Stomach (tissue), 9 donors: ENCODE results near the gene ALDOC. TPM values are rescaled to one million over a fixed set of nuclear protein-coding genes. Genes with fewer than 3 reads are reported as not detected.
A peak's percentile ranks its signal among the peaks of the same experiment; 100 is the strongest.

Experiments used
- DNase-seq, 2 donors: peaks; one replicate each; pipeline versions ENCODE4 v3.0.0 to v3.0.0-alpha.2; 2013 to 2019
- H3K27ac ChIP-seq, 5 donors: fragments of 200-600 bp in 4 of 5; sonication (generic) in 4 of 5; one replicate each; pipeline ENCODE4 v1.5.1; 2013 to 2019; ENCODE audit warnings: mild to moderate bottlenecking in 1 of 5, moderate library complexity in 1 of 5
- H3K27me3 ChIP-seq, 3 donors: fragments of 200-600 bp; sonication (generic); one replicate each; pipeline ENCODE4 v1.5.1; 2017 to 2019; ENCODE audit warnings: mixed run types in 1 of 3
- H3K36me3 ChIP-seq, 4 donors: fragments of 200-600 bp; sonication (generic); 1 replicate in 3 of 4; 2 replicates in 1 of 4; pipeline ENCODE4 v1.5.1; 2016 to 2019
- H3K4me1 ChIP-seq, 4 donors: fragments of 200-600 bp; sonication (generic); one replicate each; pipeline ENCODE4 v1.5.1; 2016 to 2019
- H3K4me3 ChIP-seq, 4 donors: fragments of 200-600 bp; sonication (generic) in 3 of 4; one replicate each; pipeline ENCODE4 v1.5.1; 2016 to 2019; ENCODE audit warnings: mild to moderate bottlenecking in 1 of 4
- H3K9me3 ChIP-seq, 4 donors: fragments of 200-600 bp; sonication (generic); one replicate each; pipeline ENCODE4 v1.5.1; 2016 to 2019
- CTCF ChIP-seq, 7 experiments: fragments of 450-650 bp in 4 of 7; fragments of 200-600 bp in 3 of 7; sonication (generic) in 3 of 7; IDR thresholded peaks; one replicate each; pipeline ENCODE4 v1.5.1; 2016 to 2019; ENCODE audit warnings: antibody characterized with exemption in 7 of 7, control low read depth in 2 of 7, mild to moderate bottlenecking in 1 of 7
- EP300 ChIP-seq: sonication (generic); formaldehyde crosslinking; IDR thresholded peaks from one replicate; pipeline ENCODE4 v1.6.1; 2017; ENCODE audit warnings: antibody characterized with exemption
- POLR2A ChIP-seq, 4 donors: fragments of 450-650 bp; IDR thresholded peaks; one replicate each; pipeline ENCODE4 v1.6.1; 2016; ENCODE audit warnings: antibody characterized with exemption in 4 of 4, control low read depth in 2 of 4, mild to moderate bottlenecking in 1 of 4, moderate library complexity in 1 of 4
- POLR2AphosphoS5 ChIP-seq, 3 donors: sonication (generic); formaldehyde crosslinking; IDR thresholded peaks; one replicate each; pipeline ENCODE4 v1.6.1; 2016; ENCODE audit warnings: antibody characterized with exemption in 3 of 3
- WGBS, 5 donors: extraction: QIAGEN DNeasy Blood & Tissue Kit in 3 of 5; methylation state at CpG; one replicate each; pipeline versions ENCODE4 v1.1.5 to v1.1.7; 2013 to 2018; 5-methylcytosine and 5-hydroxymethylcytosine counted together
- intact Hi-C: fragments of 100-400 bp; cut with DNase I; formaldehyde crosslinking; loops from one replicate; pipeline ENCODE4 v1.15.1; 2023; ENCODE audit warnings: low total_unique reads
- polyA plus RNA-seq, 3 donors: library from polyadenylated mRNA; stranded (reverse); fragments of 200-250 nt; gene quantifications; one replicate each; pipeline ENCODE4 v1.2.3, GENCODE V29; 2013
- total RNA-seq, 5 donors: library from RNA; depleted of rRNA; stranded (reverse); fragments of >200 nt; gene quantifications; one replicate each; pipeline versions ENCODE4 v1.1.0 to v1.2.3, GENCODE V29; 2014 to 2016
- donor health status: healthy with polysubstance abuse.
- donor health status: Bipolar disorder and iron deficiency.
- donor health status: healthy.

ALDOC gene
- total and polyA plus RNA-seq, 8 donors = 0.89 to 54.8 (median 11.0) TPM

GRCh38 chr17:28599311-28600184 is 22.9 kb upstream of the ALDOC start:
- WGBS, 5 donors = 6 to 9% (median 8%) methylated on average over 38 to 40 of the region's 40 CpGs
- Histone ChIP-seq H3K4me3 (peak overlapping the region; percentile 66 to 71 (median 69)), H3K4me1 (peaks cover 0 to 28% (median 23%) of the 10 kb centered on the region in 4 donors), H3K27me3 (no peaks in the 10 kb centered on the region), H3K9me3 (no peaks in the 10 kb centered on the region), H3K27ac (peak overlapping the region; percentile 96 to 97 (median 97)), H3K36me3 (no peaks in the 10 kb centered on the region)
- TF ChIP-seq CTCF (IDR thresholded peaks at IDR 0.05) = no peak
- no peak for TF ChIP-seq EP300
- TF ChIP-seq POLR2A (IDR thresholded peaks at IDR 0.05) = no peak
- no peak for TF ChIP-seq POLR2AphosphoS5 (IDR thresholded peaks at IDR 0.05)
- intact Hi-C loops = no loop called here
- peak; percentile 71 to 86 for DNase-seq

GRCh38 chr17:28598799-28599310 is 22.2 kb upstream of the ALDOC start, which contains the start of gene SPAG5:
TSS of gene SPAG5 (minus strand) at chr17:28599025. CDS start at chr17:28598946, 79 bp downstream.
- peak within 1 kb of the TSS; percentile 66 to 71 (median 69) for H3K4me3 ChIP-seq
- 0 to 1% (median 0%) methylated on average over 29 to 44 of the region's 44 CpGs for WGBS, 5 donors
- TF ChIP-seq CTCF (IDR thresholded peaks at IDR 0.05) (no peak), POLR2A (IDR thresholded peaks at IDR 0.05) (peak in 2 of 4 donors; percentile 40 to 67), POLR2AphosphoS5 (IDR thresholded peaks at IDR 0.05) (peak; percentile 94 to 97 (median 95)), EP300 (no peak)
- intact Hi-C loops = no loop called here
- no peaks in the 10 kb centered on the region for H3K9me3 ChIP-seq
- H3K4me1 ChIP-seq = peaks cover 0 to 28% (median 23%) of the 10 kb centered on the region in 4 donors
- peak within 1 kb of the TSS; percentile 96 to 97 (median 97) for H3K27ac ChIP-seq
- peak; percentile 96 to 98 for DNase-seq
- H3K36me3 ChIP-seq = no peaks in the 10 kb centered on the region
- H3K27me3 ChIP-seq = no peaks in the 10 kb centered on the region

- WGBS, 5 donors = 2 to 4% (median 2%) methylated on average over 15 to 17 of the region's 17 CpGs
- intact Hi-C loops = no loop called here
- Histone ChIP-seq H3K4me1 (peaks cover 0 to 28% (median 23%) of the 10 kb centered on the region in 4 donors), H3K4me3 (peak overlapping the region; percentile 66 to 71 (median 69)), H3K27me3 (no peaks in the 10 kb centered on the region), H3K36me3 (peaks cover 0 to 2% (median 0%) of the 10 kb centered on the region in 4 donors), H3K27ac (peak overlapping the region in 4 of 5 donors; percentile 96 to 97 (median 96)), H3K9me3 (no peaks in the 10 kb centered on the region)
- no peak for TF ChIP-seq POLR2AphosphoS5 (IDR thresholded peaks at IDR 0.05)
- no peak for TF ChIP-seq CTCF (IDR thresholded peaks at IDR 0.05)
- no peak for TF ChIP-seq EP300
- no peak for TF ChIP-seq POLR2A (IDR thresholded peaks at IDR 0.05)
- no peak for DNase-seq
Observed at GRCh38 chr17:28598389-28598788, 21.7 kb upstream of the ALDOC start.

GRCh38 chr17:28597606-28598383 is 21.1 kb upstream of the ALDOC start:
- 30 to 38% (median 34%) methylated on average over 5 of the region's 5 CpGs for WGBS, 5 donors
- H3K4me3 ChIP-seq = peak overlapping the region in 3 of 4 donors; percentile 68 to 71 (median 70)
- TF ChIP-seq CTCF (IDR thresholded peaks at IDR 0.05) (no peak), POLR2AphosphoS5 (IDR thresholded peaks at IDR 0.05) (no peak), POLR2A (IDR thresholded peaks at IDR 0.05) (no peak), EP300 (no peak)

More at GRCh38 chr17:28597606-28598383, 21.1 kb upstream of the ALDOC start:
- intact Hi-C loops = no loop called here
- H3K27me3 ChIP-seq = no peaks in the 10 kb centered on the region
- H3K27ac ChIP-seq = peak overlapping the region in 1 of 5 donors; percentile 96
- H3K4me1 ChIP-seq = peaks cover 0 to 28% (median 23%) of the 10 kb centered on the region in 4 donors
- H3K36me3 ChIP-seq = peaks cover 0 to 8% (median 0%) of the 10 kb centered on the region in 4 donors
- no peaks in the 10 kb centered on the region for H3K9me3 ChIP-seq
- no peak for DNase-seq
